ENCODE results near the gene C16orf95.

DNA sequence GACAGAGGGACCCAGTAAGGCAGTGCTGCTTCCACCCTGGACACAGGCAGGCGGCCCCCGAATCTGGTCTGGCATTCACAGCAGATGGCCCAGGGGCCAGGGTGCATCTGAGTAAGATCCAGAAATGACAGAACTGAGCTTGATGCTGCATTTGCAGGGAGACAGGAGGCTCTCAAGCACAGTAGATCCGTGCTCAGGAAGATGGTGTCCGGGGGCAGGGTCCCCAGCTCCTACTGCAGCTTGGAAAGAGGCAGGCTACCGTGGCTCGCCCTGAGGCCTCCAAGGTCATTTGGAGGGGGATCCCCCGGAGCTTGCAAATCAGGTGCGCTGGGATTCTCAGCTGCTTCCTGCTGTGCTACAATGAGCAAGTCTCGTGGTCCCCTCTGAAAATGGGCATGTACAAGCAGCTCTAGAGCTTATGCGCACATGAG is 2.2 kb downstream of the C16orf95 start:
- no peak for TF ChIP-seq POLR2A (IDR thresholded peaks at IDR 0.05; ENCODE audit: low read depth, low read length)
- no peak for TF ChIP-seq POLR2AphosphoS5 (IDR thresholded peaks at IDR 0.05; ENCODE audit: low read depth, low read length)

Data from GM12892 (cell line).